ENCODE results near the gene COL21A1. TPM values are rescaled to one million over a fixed set of nuclear protein-coding genes. Genes with fewer than 3 reads are reported as not detected.

Gene COL21A1
- total RNA-seq, 1 donor from 2014 or later = 1.2 TPM

DNA sequence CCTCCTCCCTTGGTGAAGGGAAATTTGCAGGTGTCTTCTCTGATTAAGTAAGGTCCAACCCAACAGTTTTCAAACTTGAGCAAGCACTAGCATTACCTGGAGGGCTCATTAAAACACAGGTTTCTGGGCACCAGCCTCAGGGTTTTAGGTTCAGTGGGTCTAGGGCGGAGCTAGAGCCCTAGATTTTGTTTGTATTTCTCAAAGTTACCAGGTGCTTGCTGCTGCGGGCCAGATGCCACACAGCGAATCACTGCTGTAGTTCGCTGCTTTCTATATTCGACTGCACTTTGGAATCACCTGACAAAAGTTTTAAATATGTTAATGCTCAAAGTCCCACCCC is 869 bp downstream of the COL21A1 start:
- H3K9me3 Mint-ChIP-seq (ENCODE audit: unreplicated experiment) = no peaks in the 10 kb centered on the region
- no peaks in the 10 kb centered on the region for H3K36me3 Mint-ChIP-seq (ENCODE audit: low read depth, unreplicated experiment)
- peaks cover 2% of the 10 kb centered on the region for H3K4me1 Mint-ChIP-seq (ENCODE audit: unreplicated experiment)
- DNase-seq (ENCODE audit: low spot score) = no peak
- TF ChIP-seq, protein P1, sequence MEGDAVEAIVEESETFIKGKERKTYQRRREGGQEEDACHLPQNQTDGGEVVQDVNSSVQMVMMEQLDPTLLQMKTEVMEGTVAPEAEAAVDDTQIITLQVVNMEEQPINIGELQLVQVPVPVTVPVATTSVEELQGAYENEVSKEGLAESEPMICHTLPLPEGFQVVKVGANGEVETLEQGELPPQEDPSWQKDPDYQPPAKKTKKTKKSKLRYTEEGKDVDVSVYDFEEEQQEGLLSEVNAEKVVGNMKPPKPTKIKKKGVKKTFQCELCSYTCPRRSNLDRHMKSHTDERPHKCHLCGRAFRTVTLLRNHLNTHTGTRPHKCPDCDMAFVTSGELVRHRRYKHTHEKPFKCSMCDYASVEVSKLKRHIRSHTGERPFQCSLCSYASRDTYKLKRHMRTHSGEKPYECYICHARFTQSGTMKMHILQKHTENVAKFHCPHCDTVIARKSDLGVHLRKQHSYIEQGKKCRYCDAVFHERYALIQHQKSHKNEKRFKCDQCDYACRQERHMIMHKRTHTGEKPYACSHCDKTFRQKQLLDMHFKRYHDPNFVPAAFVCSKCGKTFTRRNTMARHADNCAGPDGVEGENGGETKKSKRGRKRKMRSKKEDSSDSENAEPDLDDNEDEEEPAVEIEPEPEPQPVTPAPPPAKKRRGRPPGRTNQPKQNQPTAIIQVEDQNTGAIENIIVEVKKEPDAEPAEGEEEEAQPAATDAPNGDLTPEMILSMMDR (IDR thresholded peaks at IDR 0.05; ENCODE audit: unreplicated experiment) = no peak
- peak overlapping the region; percentile 86 for H3K4me3 Mint-ChIP-seq (ENCODE audit: unreplicated experiment)
- no peak overlapping the region for H3K27ac Mint-ChIP-seq (ENCODE audit: unreplicated experiment)
- no peaks in the 10 kb centered on the region for H3K27me3 Mint-ChIP-seq (ENCODE audit: unreplicated experiment)

DNA sequence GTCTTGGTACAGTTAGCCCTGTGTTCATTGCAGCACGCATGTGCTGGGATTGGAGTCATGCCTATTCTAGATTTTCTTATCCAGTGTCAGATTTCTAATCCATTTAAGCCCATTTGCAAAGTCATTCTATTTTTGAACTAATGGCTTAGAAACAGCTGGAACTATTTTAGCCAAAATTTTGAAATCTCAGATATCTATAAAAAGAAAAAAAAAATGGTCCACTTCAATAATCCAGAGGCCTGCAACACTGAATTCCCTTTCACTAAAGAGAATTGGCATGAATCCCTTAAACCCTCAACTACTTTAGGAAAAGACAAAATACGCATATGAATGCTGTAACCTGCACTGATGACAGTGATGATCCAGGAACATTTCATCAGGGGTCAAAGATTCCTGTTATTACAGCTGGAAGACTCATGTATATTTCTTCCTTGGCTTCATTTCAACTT is 1.5 kb downstream of the COL21A1 start:
- Mint-ChIP-seq H3K4me1 (ENCODE audit: unreplicated experiment) (peaks cover 2% of the 10 kb centered on the region), H3K4me3 (ENCODE audit: unreplicated experiment) (no peak overlapping the region), H3K27ac (ENCODE audit: unreplicated experiment) (no peak overlapping the region), H3K36me3 (ENCODE audit: low read depth, unreplicated experiment) (no peaks in the 10 kb centered on the region), H3K27me3 (ENCODE audit: unreplicated experiment) (no peaks in the 10 kb centered on the region), H3K9me3 (ENCODE audit: unreplicated experiment) (no peaks in the 10 kb centered on the region)
- no peak for DNase-seq (ENCODE audit: low spot score)
- TF ChIP-seq, protein P1 (IDR thresholded peaks at IDR 0.05; ENCODE audit: unreplicated experiment) = no peak

DNA sequence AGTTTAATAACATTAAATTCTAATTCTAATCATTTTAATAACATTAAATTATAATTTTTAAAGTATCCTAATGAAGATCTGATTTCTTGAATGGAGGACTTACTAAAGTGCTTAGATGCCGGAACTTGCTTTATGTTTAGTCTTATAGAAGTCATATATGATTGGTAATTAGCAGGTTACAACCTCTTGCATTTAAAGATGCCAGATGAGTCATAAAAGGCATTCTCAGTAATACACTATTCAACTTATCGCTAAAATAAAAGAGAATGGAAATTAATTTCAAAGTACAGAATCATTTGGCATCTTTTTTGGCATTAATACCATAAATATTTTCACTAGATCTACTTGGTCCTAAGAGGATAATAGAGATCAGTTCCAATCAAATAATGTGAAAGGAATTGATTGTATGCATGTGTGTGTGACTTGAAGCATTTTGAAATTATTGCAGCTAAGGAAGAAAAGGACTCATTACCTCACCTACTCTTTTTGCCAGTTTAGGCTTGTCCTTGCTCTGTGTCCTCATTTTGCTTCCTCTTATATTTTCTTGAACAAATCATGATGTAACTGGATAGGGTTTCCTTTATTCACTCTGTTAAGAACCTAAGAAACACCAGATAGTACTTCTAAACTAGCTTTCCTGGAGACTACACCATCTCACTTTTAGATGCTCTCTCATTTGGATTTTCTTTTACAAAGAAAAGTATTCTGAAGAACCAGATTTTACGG is 2.7 kb downstream of the COL21A1 start:
- no peak overlapping the region for H3K4me3 Mint-ChIP-seq (ENCODE audit: unreplicated experiment)
- no peaks in the 10 kb centered on the region for H3K9me3 Mint-ChIP-seq (ENCODE audit: unreplicated experiment)
- H3K27ac Mint-ChIP-seq (ENCODE audit: unreplicated experiment) = no peak overlapping the region
- H3K27me3 Mint-ChIP-seq (ENCODE audit: unreplicated experiment) = no peaks in the 10 kb centered on the region
- no peak for DNase-seq (ENCODE audit: low spot score)
- TF ChIP-seq, protein P1 (IDR thresholded peaks at IDR 0.05; ENCODE audit: unreplicated experiment) = no peak
- H3K4me1 Mint-ChIP-seq (ENCODE audit: unreplicated experiment) = peaks cover 2% of the 10 kb centered on the region
- no peaks in the 10 kb centered on the region for H3K36me3 Mint-ChIP-seq (ENCODE audit: low read depth, unreplicated experiment)

DNA sequence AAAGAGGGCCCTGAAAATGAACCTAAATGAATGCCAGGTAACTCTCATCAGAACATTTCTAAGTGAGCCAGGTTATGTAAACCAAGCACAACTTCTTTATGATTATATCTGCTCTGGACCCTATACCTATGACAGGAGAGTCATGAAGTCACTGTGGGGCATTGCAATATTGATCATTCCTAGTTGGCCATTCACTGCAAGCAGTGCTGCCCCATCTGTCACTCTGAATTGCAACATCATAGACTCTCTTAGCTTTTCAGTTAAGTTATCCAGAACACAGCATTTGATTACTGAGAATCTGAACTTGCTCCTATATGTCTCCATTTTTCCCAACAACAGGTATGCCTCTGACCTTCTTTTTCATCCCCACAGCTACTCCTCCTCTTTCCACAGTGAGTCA is 3.3 kb downstream of the COL21A1 start:
- Mint-ChIP-seq H3K27ac (ENCODE audit: unreplicated experiment) (no peak overlapping the region), H3K4me3 (ENCODE audit: unreplicated experiment) (no peak overlapping the region), H3K9me3 (ENCODE audit: unreplicated experiment) (no peaks in the 10 kb centered on the region), H3K36me3 (ENCODE audit: low read depth, unreplicated experiment) (no peaks in the 10 kb centered on the region), H3K27me3 (ENCODE audit: unreplicated experiment) (no peaks in the 10 kb centered on the region), H3K4me1 (ENCODE audit: unreplicated experiment) (peaks cover 2% of the 10 kb centered on the region)
- TF ChIP-seq, protein P1 (IDR thresholded peaks at IDR 0.05; ENCODE audit: unreplicated experiment) = no peak
- DNase-seq (ENCODE audit: low spot score) = no peak

DNA sequence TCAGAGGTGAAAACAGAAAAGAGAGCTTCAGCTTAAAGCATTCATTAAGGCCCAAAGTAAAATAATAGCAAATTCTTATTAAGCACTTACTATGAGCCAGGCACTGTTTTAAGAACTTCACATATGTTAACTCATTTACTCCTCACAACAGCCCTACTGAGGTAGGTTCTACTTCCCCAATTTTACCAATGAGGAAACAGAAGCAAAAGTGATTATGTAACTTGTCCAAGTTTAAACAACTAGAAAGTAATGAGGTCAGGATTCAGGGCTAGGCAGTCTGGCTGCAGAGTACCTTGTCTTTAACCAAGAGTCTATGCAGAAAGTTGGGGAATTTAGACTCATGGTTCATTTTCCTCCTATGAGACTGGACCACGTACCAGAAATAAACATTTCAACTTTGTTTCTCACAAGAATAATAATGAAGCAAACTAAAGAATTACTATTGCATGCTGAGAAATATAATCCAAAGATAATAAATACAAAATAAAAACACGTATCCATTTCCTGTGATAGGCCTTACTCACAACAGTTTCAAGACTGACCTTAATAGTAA is 3.8 kb downstream of the COL21A1 start:
- no peaks in the 10 kb centered on the region for H3K36me3 Mint-ChIP-seq (ENCODE audit: low read depth, unreplicated experiment)
- no peaks in the 10 kb centered on the region for H3K27me3 Mint-ChIP-seq (ENCODE audit: unreplicated experiment)
- DNase-seq (ENCODE audit: low spot score) = no peak
- no peak overlapping the region for H3K27ac Mint-ChIP-seq (ENCODE audit: unreplicated experiment)
- no peaks in the 10 kb centered on the region for H3K9me3 Mint-ChIP-seq (ENCODE audit: unreplicated experiment)
- no peak overlapping the region for H3K4me3 Mint-ChIP-seq (ENCODE audit: unreplicated experiment)
- H3K4me1 Mint-ChIP-seq (ENCODE audit: unreplicated experiment) = peaks cover 2% of the 10 kb centered on the region
- TF ChIP-seq, protein P1 (IDR thresholded peaks at IDR 0.05; ENCODE audit: unreplicated experiment) = no peak

All from endothelial cell (in vitro differentiated cells).